HepG2 (cell line): ENCODE measurements around the gene LRRTM2. TPM values are rescaled to one million over a fixed set of nuclear protein-coding genes. Genes with fewer than 3 reads are reported as not detected.
A peak's percentile ranks its signal among the peaks of the same experiment; 100 is the strongest.

Source experiments
- ATAC-seq: fragments of 200-7000 bp; cut with Tn5 transposase; 3 replicates; pipeline ENCODE4 v1.9.1; 2020; ENCODE audit warnings: mild to moderate bottlenecking, moderate library complexity
- BruUV-seq: library from RNA; stranded (reverse); fragments of 400-500 nt; replicated peaks from 2 replicates; lab custom pipeline; 2021; lab: Mats Ljungman, UMichigan
- CTCF ChIA-PET: fragments of 300-600 bp; formaldehyde crosslinking; extraction: SDS; loops from one replicate; lab custom pipeline; 2021; ENCODE audit warnings: low total read pairs, inconsistent platforms, low intra/inter-chr PET ratio; lab: Yijun Ruan, JAX
- POLR2A ChIA-PET: fragments of 350-600 bp; sonication (Branson Sonifier 250); formaldehyde crosslinking; loops from one replicate; lab custom pipeline; 2020; ENCODE audit warnings: antibody characterized with exemption, inconsistent platforms; lab: Yijun Ruan, JAX
- DNase-seq: peaks from one replicate; pipeline ENCODE4 v3.0.0-alpha.2; 2015; ENCODE audit warnings: low spot score
- FAIRE-seq: peaks from 3 replicates; lab custom pipeline; 2011; peaks lifted over from hg19 to GRCh38; lab: Jason Lieb, UNC
- H2AFZ ChIP-seq: one replicate; pipeline ENCODE4 v1.6.1; 2011; ENCODE audit warnings: low read length, inconsistent platforms
- H3K27ac ChIP-seq: fragments of 300-600 bp; 3 replicates; pipeline ENCODE4 v1.8.0; 2011; ENCODE audit warnings: mixed run types, mild to moderate bottlenecking, mixed read lengths, low read length, inconsistent platforms; ENCODE audit not compliant: insufficient read depth; ENCODE audit errors: extremely low read length
- H3K27me3 ChIP-seq, 2 experiments: fragments of 200-600 bp in 1 of 2; 2 replicates in 1 of 2; 3 replicates in 1 of 2; pipeline versions ENCODE4 v1.6.0 to v1.8.0; 2011; ENCODE audit warnings: low read length in 2 of 2, mild to moderate bottlenecking in 2 of 2, moderate library complexity in 2 of 2, inconsistent platforms in 1 of 2; ENCODE audit not compliant: insufficient read depth in 2 of 2, control insufficient read depth in 1 of 2
- H3K36me3 ChIP-seq, 2 experiments: fragments of 200-600 bp in 1 of 2; replicated peaks in 1 of 2; 2 replicates in 1 of 2; 3 replicates in 1 of 2; pipeline versions ENCODE4 v1.5.1 to v1.8.0; 2011; ENCODE audit warnings: low read length in 2 of 2, inconsistent platforms in 1 of 2; ENCODE audit not compliant: insufficient read depth in 2 of 2, control insufficient read depth in 1 of 2
- H3K4me1 ChIP-seq: 2 replicates; pipeline ENCODE4 v1.5.1; 2012; ENCODE audit warnings: low read length, inconsistent platforms; ENCODE audit not compliant: insufficient read depth
- H3K4me2 ChIP-seq: 2 replicates; pipeline ENCODE4 v1.6.0; 2011; ENCODE audit warnings: low read depth, low read length, inconsistent platforms
- H3K4me3 ChIP-seq, 3 experiments: fragments of 200-600 bp in 1 of 3; sonication (generic), shearing (Covaris generic) in 1 of 3; replicated peaks in 1 of 3; 2 replicates each; pipeline ENCODE4 v1.5.1; 2011 to 2016; ENCODE audit warnings: low read length in 3 of 3, inconsistent platforms in 2 of 3, low read depth in 2 of 3, mild to moderate bottlenecking in 2 of 3, control low read depth in 1 of 3, mixed read lengths in 1 of 3; ENCODE audit not compliant: insufficient read depth in 1 of 3
- H3K79me2 ChIP-seq: one replicate; pipeline ENCODE4 v1.6.1; 2011; ENCODE audit warnings: low read length, inconsistent platforms; ENCODE audit not compliant: insufficient read depth
- H3K9ac ChIP-seq: 2 replicates; pipeline ENCODE4 v1.6.0; 2011; ENCODE audit warnings: mild to moderate bottlenecking, low read depth, low read length, inconsistent platforms; ENCODE audit not compliant: insufficient read depth
- H3K9me3 ChIP-seq: 2 replicates; pipeline ENCODE4 v1.5.1; 2012; ENCODE audit warnings: mild to moderate bottlenecking, low read length
- H4K20me1 ChIP-seq: 2 replicates; pipeline ENCODE4 v1.6.0; 2011; ENCODE audit warnings: inconsistent platforms, mild to moderate bottlenecking, low read length, moderate library complexity; ENCODE audit not compliant: insufficient read depth
- FOXP1 ChIP-seq, 2 experiments: fragments of 450-650 bp in 1 of 2; IDR thresholded peaks; 2 replicates each; pipeline ENCODE4 v1.6.1; 2017 to 2018; ENCODE audit warnings: antibody characterized with exemption in 1 of 2
- ZNF138 ChIP-seq: sonication (generic); formaldehyde crosslinking; IDR thresholded peaks from 2 replicates; pipeline ENCODE4 v1.5.0; 2020; ENCODE audit warnings: mild to moderate bottlenecking, low read depth, missing genetic modification reagents
- ZNF431 ChIP-seq: sonication (generic); formaldehyde crosslinking; IDR thresholded peaks from 2 replicates; pipeline ENCODE4 v1.9.0; 2022; ENCODE audit warnings: missing genetic modification reagents, low read depth, mild to moderate bottlenecking, borderline replicate concordance
- ZNF629 ChIP-seq: sonication (generic); formaldehyde crosslinking; conservative IDR thresholded peaks from 2 replicates; pipeline ENCODE4 v1.5.0; 2020; ENCODE audit warnings: missing genetic modification reagents
- WGBS: methylation state at CpG from one replicate; pipeline ENCODE4 v1.1.6; 2017; ENCODE audit warnings: low lambda C conversion rate; 5-methylcytosine and 5-hydroxymethylcytosine counted together
- in situ Hi-C: cut with HindIII; loops from 2 replicates; pipeline ENCODE4 v1.10.0; 2017; ENCODE audit warnings: low pct_unique_long_range_greater_than_20kb; ENCODE audit not compliant: extremely low pct_ligation_motif_present
- intact Hi-C: fragments of 100-400 bp; cut with micrococcal nuclease; formaldehyde crosslinking; loops from one replicate; pipeline ENCODE4 v1.10.0; 2022; ENCODE audit not compliant: unreplicated experiment
- polyA plus RNA-seq, 8 experiments: library from polyadenylated mRNA; depleted of rRNA in 3 of 8; stranded (reverse) in 7 of 8; unstranded in 1 of 8; fragments of >200 nt; fragmentation: Illumina TruSeq in 4 of 8; extraction: Trizol in 4 of 8; gene quantifications; 2 replicates each; pipeline versions ENCODE4 v1.2.1 to v1.2.3, GENCODE V29; 2011 to 2016; ENCODE audit warnings: low read depth in 4 of 8, missing spikeins in 1 of 8, mixed read lengths in 1 of 8; ENCODE audit not compliant: insufficient read depth in 1 of 8
- total RNA-seq, 5 experiments: library from RNA; depleted of rRNA; stranded (reverse); fragments of >200 nt; fragmentation: Illumina TruSeq; extraction: Trizol; gene quantifications; 2 replicates each; pipeline ENCODE4 v1.2.3, GENCODE V29; 2016; ENCODE audit warnings: low read depth in 1 of 5
- TF ChIP-seq, protein P1 (sequence below): sonication (generic); formaldehyde crosslinking; IDR thresholded peaks from 2 replicates; pipeline ENCODE4 v1.4.0; 2020; ENCODE audit warnings: missing genetic modification reagents

The LRRTM2 gene
- total and polyA plus RNA-seq, 2 of the 13 experiments (the other 11 are each of a cell fraction or from before 2014, with no cell fraction given): not detected

DNA sequence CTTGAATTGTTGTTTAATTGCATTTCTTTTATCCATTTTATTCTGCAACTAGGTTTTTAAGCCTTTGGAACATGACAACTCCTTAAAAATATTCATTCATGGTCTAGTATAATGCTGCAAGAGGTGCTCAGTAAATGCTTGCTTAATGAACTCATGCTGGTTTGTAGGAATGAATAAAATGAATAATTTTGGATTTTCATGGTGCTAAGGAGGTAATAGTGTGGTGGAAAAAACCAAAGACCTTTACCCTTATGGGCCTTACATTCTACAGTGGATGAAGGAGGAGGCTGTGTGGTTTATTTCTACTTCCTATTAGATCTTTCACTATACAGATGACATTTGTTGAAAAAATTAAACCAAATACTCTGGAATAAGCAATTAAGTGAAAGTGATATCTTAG lies 43.4 kb downstream of the LRRTM2 start (continued):
- TF ChIP-seq ZNF431 (CRISPR knock-in tag): no peak

DNA sequence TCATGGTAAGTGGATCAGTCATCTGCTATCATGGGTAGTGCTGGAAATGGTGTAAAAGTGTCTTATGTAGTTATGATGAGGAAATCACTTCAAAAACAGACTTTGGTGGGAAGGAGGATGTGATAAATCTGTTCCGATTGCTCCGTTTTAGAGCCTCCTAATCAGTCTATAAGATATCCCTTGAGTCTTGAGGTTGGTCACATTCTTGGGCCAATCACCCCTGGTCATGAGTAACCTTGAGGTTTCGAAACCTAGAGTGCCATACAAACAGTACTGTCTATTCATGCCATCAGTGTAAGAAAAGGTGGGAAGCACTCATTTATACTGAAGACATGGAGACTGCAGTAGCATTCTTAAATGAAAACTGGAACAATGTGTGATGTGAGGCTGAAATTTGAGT lies 45.8 kb downstream of the LRRTM2 start:
- Histone ChIP-seq H3K36me3 (peaks cover 14 to 68% of the 10 kb centered on the region in 2 experiments), H3K79me2 (peaks cover 7% of the 10 kb centered on the region), H2AFZ (no peak overlapping the region), H3K4me2 (no peak overlapping the region), H3K27ac (no peak overlapping the region), H3K27me3 (no peaks in the 10 kb centered on the region), H4K20me1 (peaks cover 3% of the 10 kb centered on the region; the same call in 1 of the 2 replicates), H3K9me3 (no peaks in the 10 kb centered on the region), H3K4me3 (no peak overlapping the region), H3K9ac (no peak overlapping the region), H3K4me1 (no peaks in the 10 kb centered on the region)
- intact Hi-C loops: no loop called here
- 100% methylated on average over 3 of the region's 3 CpGs for WGBS
- BruUV-seq: TSS peak; percentile 9
- no peak for FAIRE-seq
- no peak for DNase-seq
- ChIA-PET CTCF (no interaction called here), POLR2A (no interaction called here)
- no peak for TF ChIP-seq ZNF138 (CRISPR knock-in tag)
- TF ChIP-seq, protein P1, sequence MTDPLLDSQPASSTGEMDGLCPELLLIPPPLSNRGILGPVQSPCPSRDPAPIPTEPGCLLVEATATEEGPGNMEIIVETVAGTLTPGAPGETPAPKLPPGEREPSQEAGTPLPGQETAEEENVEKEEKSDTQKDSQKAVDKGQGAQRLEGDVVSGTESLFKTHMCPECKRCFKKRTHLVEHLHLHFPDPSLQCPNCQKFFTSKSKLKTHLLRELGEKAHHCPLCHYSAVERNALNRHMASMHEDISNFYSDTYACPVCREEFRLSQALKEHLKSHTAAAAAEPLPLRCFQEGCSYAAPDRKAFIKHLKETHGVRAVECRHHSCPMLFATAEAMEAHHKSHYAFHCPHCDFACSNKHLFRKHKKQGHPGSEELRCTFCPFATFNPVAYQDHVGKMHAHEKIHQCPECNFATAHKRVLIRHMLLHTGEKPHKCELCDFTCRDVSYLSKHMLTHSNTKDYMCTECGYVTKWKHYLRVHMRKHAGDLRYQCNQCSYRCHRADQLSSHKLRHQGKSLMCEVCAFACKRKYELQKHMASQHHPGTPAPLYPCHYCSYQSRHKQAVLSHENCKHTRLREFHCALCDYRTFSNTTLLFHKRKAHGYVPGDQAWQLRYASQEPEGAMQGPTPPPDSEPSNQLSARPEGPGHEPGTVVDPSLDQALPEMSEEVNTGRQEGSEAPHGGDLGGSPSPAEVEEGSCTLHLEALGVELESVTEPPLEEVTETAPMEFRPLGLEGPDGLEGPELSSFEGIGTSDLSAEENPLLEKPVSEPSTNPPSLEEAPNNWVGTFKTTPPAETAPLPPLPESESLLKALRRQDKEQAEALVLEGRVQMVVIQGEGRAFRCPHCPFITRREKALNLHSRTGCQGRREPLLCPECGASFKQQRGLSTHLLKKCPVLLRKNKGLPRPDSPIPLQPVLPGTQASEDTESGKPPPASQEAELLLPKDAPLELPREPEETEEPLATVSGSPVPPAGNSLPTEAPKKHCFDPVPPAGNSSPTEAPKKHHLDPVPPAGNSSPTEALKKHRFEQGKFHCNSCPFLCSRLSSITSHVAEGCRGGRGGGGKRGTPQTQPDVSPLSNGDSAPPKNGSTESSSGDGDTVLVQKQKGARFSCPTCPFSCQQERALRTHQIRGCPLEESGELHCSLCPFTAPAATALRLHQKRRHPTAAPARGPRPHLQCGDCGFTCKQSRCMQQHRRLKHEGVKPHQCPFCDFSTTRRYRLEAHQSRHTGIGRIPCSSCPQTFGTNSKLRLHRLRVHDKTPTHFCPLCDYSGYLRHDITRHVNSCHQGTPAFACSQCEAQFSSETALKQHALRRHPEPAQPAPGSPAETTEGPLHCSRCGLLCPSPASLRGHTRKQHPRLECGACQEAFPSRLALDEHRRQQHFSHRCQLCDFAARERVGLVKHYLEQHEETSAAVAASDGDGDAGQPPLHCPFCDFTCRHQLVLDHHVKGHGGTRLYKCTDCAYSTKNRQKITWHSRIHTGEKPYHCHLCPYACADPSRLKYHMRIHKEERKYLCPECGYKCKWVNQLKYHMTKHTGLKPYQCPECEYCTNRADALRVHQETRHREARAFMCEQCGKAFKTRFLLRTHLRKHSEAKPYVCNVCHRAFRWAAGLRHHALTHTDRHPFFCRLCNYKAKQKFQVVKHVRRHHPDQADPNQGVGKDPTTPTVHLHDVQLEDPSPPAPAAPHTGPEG (CRISPR knock-in tag): no peak
- no peak for TF ChIP-seq ZNF629 (CRISPR knock-in tag)
- TF ChIP-seq FOXP1 (IDR thresholded peaks at IDR 0.05): no peak
- no peak for TF ChIP-seq FOXP1 (CRISPR knock-in tag; IDR thresholded peaks at IDR 0.05)
- in situ Hi-C loops: loop anchor here (10.0 kb wide), 1 partner anchor 435 kb away; no protein-coding TSS in a partner anchor
- ATAC-seq: no peak
